Activated naive CD8-positive, alpha-beta T cell treated with anti-CD3 and anti-CD28 coated beads, Interleukin-2, amount 10 ng/mL, durations not matched to agents 7 days and 5 days (primary cell): ENCODE measurements around the gene DLEC1. TPM values are rescaled to one million over a fixed set of nuclear protein-coding genes. Genes with fewer than 3 reads are reported as not detected.

Experiments used
- ATAC-seq: fragments of 150-1000 bp; cut with Tn5 transposase; one replicate; pipeline ENCODE4 v1.10.0; 2021; ENCODE audit warnings: low read depth, moderate library complexity
- POLR2A ChIA-PET: fragments of 350-600 bp; sonication (Branson Sonifier 250); formaldehyde crosslinking; loops from one replicate; lab custom pipeline; 2021; ENCODE audit warnings: antibody characterized with exemption; lab: Charles Lee
- DNase-seq: peaks from one replicate; pipeline ENCODE4 v3.0.0; 2021
- H3K27ac Mint-ChIP-seq: one replicate; pipeline ENCODE4 v1.8.0; 2022; ENCODE audit warnings: mild to moderate bottlenecking, mixed read lengths
- H3K27me3 Mint-ChIP-seq: one replicate; pipeline ENCODE4 v1.8.0; 2022; ENCODE audit warnings: mild to moderate bottlenecking, moderate library complexity, mixed read lengths
- H3K36me3 Mint-ChIP-seq: one replicate; pipeline ENCODE4 v1.8.0; 2021; ENCODE audit warnings: mild to moderate bottlenecking, mixed read lengths
- H3K4me1 Mint-ChIP-seq: one replicate; pipeline ENCODE4 v1.8.0; 2021; ENCODE audit warnings: mixed read lengths
- H3K4me3 Mint-ChIP-seq: one replicate; pipeline ENCODE4 v1.8.0; 2022; ENCODE audit warnings: mild to moderate bottlenecking, moderate library complexity, mixed read lengths
- H3K9me3 Mint-ChIP-seq: one replicate; pipeline ENCODE4 v1.8.0; 2021; ENCODE audit warnings: mixed read lengths
- total RNA-seq, 2 experiments: library from RNA; stranded (reverse); gene quantifications; one replicate each; pipeline ENCODE4 v1.2.3, GENCODE V29; 2021

DLEC1 gene
- total RNA-seq, 2 experiments from 2014 or later = 3.2 to 3.7 TPM

- POLR2A ChIA-PET = no interaction called here
- ATAC-seq = no peak
- Mint-ChIP-seq H3K9me3 (no peaks in the 10 kb centered on the region), H3K27me3 (no peaks in the 10 kb centered on the region), H3K27ac (no peak overlapping the region), H3K4me1 (peaks cover 65% of the 10 kb centered on the region), H3K36me3 (peaks cover 27% of the 10 kb centered on the region), H3K4me3 (no peak overlapping the region)
- DNase-seq = no peak
Measured at GRCh38 chr3:38170722-38171121, 131.7 kb downstream of the DLEC1 start.

- H3K4me1 Mint-ChIP-seq = peaks cover 63% of the 10 kb centered on the region
- no peaks in the 10 kb centered on the region for H3K9me3 Mint-ChIP-seq
- POLR2A ChIA-PET = no interaction called here
- DNase-seq (no peak), ATAC-seq (no peak)
- peaks cover 27% of the 10 kb centered on the region for H3K36me3 Mint-ChIP-seq
- H3K27me3 Mint-ChIP-seq = no peaks in the 10 kb centered on the region
- no peak overlapping the region for H3K27ac Mint-ChIP-seq
- H3K4me3 Mint-ChIP-seq = no peak overlapping the region
Measured at GRCh38 chr3:38171622-38172021, 132.6 kb downstream of the DLEC1 start.

Other genes with a start within 250 kb of the DLEC1 start
- gene CTDSPL, start 177.3 kb upstream of the DLEC1 start, total RNA-seq = 1 to 10 TPM; 1.3 to 2.1 TPM
- gene VILL, start 48.4 kb upstream of the DLEC1 start, total RNA-seq = 10 to 100 TPM; 25.2 to 25.3 TPM
- 10 to 100 TPM; 36.5 to 45.4 TPM for gene PLCD1, start 9.6 kb upstream of the DLEC1 start, total RNA-seq
- 10 to 100 TPM; 89.0 to 93.5 TPM for gene ACAA1, start 97.9 kb downstream of the DLEC1 start, total RNA-seq
- gene MYD88, start 99.5 kb downstream of the DLEC1 start, total RNA-seq = 10 to 100 TPM; 68.5 to 70.6 TPM
- 10 to 100 TPM; 54.0 to 55.0 TPM for gene OXSR1, start 126.3 kb downstream of the DLEC1 start, total RNA-seq
- under 1 TPM; 0.57 to 0.61 TPM for gene SLC22A13, start 226.6 kb downstream of the DLEC1 start, total RNA-seq
- gene SLC22A14, start 243.1 kb downstream of the DLEC1 start, total RNA-seq = under 1 TPM; 0.17 to 0.22 TPM